H1 (cell line): ENCODE results near the gene GNAS. TPM values are rescaled to one million over a fixed set of nuclear protein-coding genes. Genes with fewer than 3 reads are reported as not detected.

ENCODE experiments used
- CTCF ChIA-PET: fragments of 300-600 bp; sonication (Branson Sonifier 250); formaldehyde crosslinking; loops from one replicate; lab custom pipeline; 2021; ENCODE audit not compliant: partially characterized antibody; lab: Charles Lee
- POLR2A ChIA-PET: fragments of 300-600 bp; sonication (Branson Sonifier 250); formaldehyde crosslinking; loops from one replicate; lab custom pipeline; 2021; ENCODE audit warnings: inconsistent platforms; ENCODE audit not compliant: partially characterized antibody; lab: Charles Lee
- DNase-seq, 2 experiments: peaks; one replicate each; pipeline versions ENCODE4 v3.0.0 to v3.0.0-alpha.2; 2010 to 2022; ENCODE audit warnings: low spot score in 2 of 2, low read depth in 1 of 2, mixed read lengths in 1 of 2
- FAIRE-seq: peaks from 2 replicates; lab custom pipeline; 2011; peaks lifted over from hg19 to GRCh38; lab: Jason Lieb, UNC
- H2AFZ ChIP-seq: 2 replicates; pipeline ENCODE4 v1.8.1; 2012; ENCODE audit warnings: low read length, inconsistent platforms
- H2AK5ac ChIP-seq: 2 replicates; pipeline ENCODE4 v1.6.1; 2013; ENCODE audit warnings: low read depth, low read length
- H2BK120ac ChIP-seq: replicated peaks from 2 replicates; pipeline ENCODE3; 2013; ENCODE audit warnings: low read depth, low read length, inconsistent platforms
- H2BK12ac ChIP-seq: 2 replicates; pipeline ENCODE4 v1.6.1; 2013; ENCODE audit warnings: low read depth, low read length
- H2BK15ac ChIP-seq: 2 replicates; pipeline ENCODE4 v1.6.1; 2013; ENCODE audit warnings: low read length
- H2BK20ac ChIP-seq: 2 replicates; pipeline ENCODE4 v1.6.1; 2013; ENCODE audit warnings: low read length
- H2BK5ac ChIP-seq: 2 replicates; pipeline ENCODE4 v1.6.1; 2013; ENCODE audit warnings: low read depth, low read length
- H3K14ac ChIP-seq: 2 replicates; pipeline ENCODE4 v1.6.1; 2013; ENCODE audit warnings: inconsistent platforms; ENCODE audit not compliant: insufficient read length
- H3K18ac ChIP-seq: 2 replicates; pipeline ENCODE4 v1.6.1; 2013; ENCODE audit warnings: low read length; ENCODE audit errors: extremely low read depth
- H3K23ac ChIP-seq: 2 replicates; pipeline ENCODE4 v1.6.1; 2013; ENCODE audit warnings: inconsistent platforms; ENCODE audit not compliant: insufficient read length
- H3K23me2 ChIP-seq: 2 replicates; pipeline ENCODE4 v1.6.1; 2013; ENCODE audit warnings: low read depth, low read length
- H3K27ac ChIP-seq: 2 replicates; pipeline ENCODE4 v1.6.1; 2011; ENCODE audit warnings: low read depth, low read length, inconsistent platforms
- H3K27me3 ChIP-seq, 4 experiments: replicated peaks in 1 of 4; 1 replicate in 1 of 4; 2 replicates in 3 of 4; pipeline versions ENCODE4 v1.6.1 to v1.8.1; 2011 to 2013; ENCODE audit warnings: low read length in 3 of 4, mild to moderate bottlenecking in 3 of 4, inconsistent platforms in 2 of 4, mixed read lengths in 2 of 4, moderate library complexity in 1 of 4; ENCODE audit not compliant: control insufficient read depth in 3 of 4, insufficient read depth in 3 of 4; ENCODE audit errors: extremely low read depth in 1 of 4
- H3K36me3 ChIP-seq, 4 experiments: 2 replicates each; pipeline versions ENCODE4 v1.6.1 to v1.8.1; 2011 to 2013; ENCODE audit warnings: mild to moderate bottlenecking in 4 of 4, low read length in 3 of 4, moderate library complexity in 2 of 4, control low read depth in 1 of 4, inconsistent platforms in 1 of 4; ENCODE audit not compliant: insufficient read depth in 4 of 4, control insufficient read depth in 2 of 4
- H3K4ac ChIP-seq: replicated peaks from 2 replicates; pipeline ENCODE3; 2013; ENCODE audit warnings: low read length, low read depth, mixed read lengths, inconsistent platforms; ENCODE audit not compliant: insufficient read length
- H3K4me1 ChIP-seq, 4 experiments: replicated peaks in 1 of 4; 1 replicate in 1 of 4; 2 replicates in 3 of 4; pipeline versions ENCODE4 v1.6.1 to v1.8.1; 2011 to 2013; ENCODE audit warnings: low read length in 3 of 4, inconsistent platforms in 2 of 4, mixed read lengths in 1 of 4; ENCODE audit not compliant: insufficient read depth in 4 of 4, control insufficient read depth in 3 of 4
- H3K4me2 ChIP-seq, 2 experiments: 2 replicates each; pipeline versions ENCODE4 v1.6.1 to v1.8.1; 2011 to 2013; ENCODE audit warnings: low read depth in 2 of 2, low read length in 2 of 2, control low read depth in 1 of 2, inconsistent platforms in 1 of 2, mild to moderate bottlenecking in 1 of 2; ENCODE audit not compliant: insufficient read depth in 1 of 2
- H3K4me3 ChIP-seq, 4 experiments: fragments of 200-600, 300-600 bp in 1 of 4; sonication (generic), shearing (Covaris generic), sonication (Bioruptor Twin) in 1 of 4; 2 replicates each; pipeline versions ENCODE4 v1.5.1 to v1.8.1; 2011 to 2016; ENCODE audit warnings: low read length in 4 of 4, low read depth in 3 of 4, control low read depth in 2 of 4, inconsistent platforms in 2 of 4, mild to moderate bottlenecking in 2 of 4, mixed read lengths in 1 of 4, moderate library complexity in 1 of 4; ENCODE audit not compliant: insufficient read depth in 2 of 4; ENCODE audit errors: extremely low read depth in 1 of 4
- H3K56ac ChIP-seq: replicated peaks from 2 replicates; pipeline ENCODE3; 2013; ENCODE audit warnings: low read depth, mild to moderate bottlenecking, mixed read lengths, low read length, inconsistent platforms; ENCODE audit not compliant: insufficient read length
- H3K79me1 ChIP-seq: 2 replicates; pipeline ENCODE4 v1.6.1; 2013; ENCODE audit warnings: low read depth, low read length, control low read depth
- H3K79me2 ChIP-seq, 2 experiments: 2 replicates each; pipeline versions ENCODE4 v1.6.1 to v1.8.1; 2012 to 2013; ENCODE audit warnings: low read length in 2 of 2, mild to moderate bottlenecking in 2 of 2, inconsistent platforms in 1 of 2; ENCODE audit not compliant: insufficient read depth in 2 of 2, control insufficient read depth in 1 of 2
- H3K9ac ChIP-seq, 4 experiments: replicated peaks in 1 of 4; 1 replicate in 1 of 4; 2 replicates in 3 of 4; pipeline versions ENCODE4 v1.6.1 to v1.8.1; 2011 to 2013; ENCODE audit warnings: low read depth in 3 of 4, low read length in 3 of 4, control low read depth in 2 of 4, mild to moderate bottlenecking in 2 of 4, moderate library complexity in 2 of 4, inconsistent platforms in 1 of 4; ENCODE audit errors: extremely low read depth in 1 of 4
- H3K9me3 ChIP-seq, 2 experiments: 2 replicates each; pipeline versions ENCODE4 v1.6.1 to v1.8.1; 2012 to 2013; ENCODE audit warnings: mild to moderate bottlenecking in 2 of 2, moderate library complexity in 2 of 2, control low read depth in 1 of 2, inconsistent platforms in 1 of 2, low read depth in 1 of 2, low read length in 1 of 2, mixed read lengths in 1 of 2; ENCODE audit not compliant: insufficient read depth in 2 of 2
- H4K20me1 ChIP-seq, 2 experiments: replicated peaks in 1 of 2; 2 replicates each; pipeline versions ENCODE3 to v1.8.1; 2011 to 2013; ENCODE audit warnings: inconsistent platforms in 2 of 2, low read length in 2 of 2, mild to moderate bottlenecking in 1 of 2; ENCODE audit not compliant: insufficient read depth in 2 of 2, control insufficient read depth in 1 of 2
- H4K5ac ChIP-seq: 2 replicates; pipeline ENCODE4 v1.6.1; 2013; ENCODE audit warnings: low read length, low read depth, mixed read lengths, inconsistent platforms; ENCODE audit not compliant: insufficient read length
- H4K8ac ChIP-seq: 2 replicates; pipeline ENCODE4 v1.8.0; 2013; ENCODE audit warnings: mild to moderate bottlenecking, moderate library complexity, low read length, inconsistent platforms; ENCODE audit not compliant: insufficient read depth; ENCODE audit errors: extremely low read depth
- H4K91ac ChIP-seq: replicated peaks from 2 replicates; pipeline ENCODE3; 2013; ENCODE audit warnings: low read length, mixed read lengths, inconsistent platforms; ENCODE audit not compliant: insufficient read length
- GTF2F1 ChIP-seq: IDR thresholded peaks from 2 replicates; pipeline ENCODE4 v1.6.1; 2012; ENCODE audit warnings: low read depth, low read length, improper control_type of control experiment, borderline replicate concordance
- SP4 ChIP-seq: IDR thresholded peaks from 2 replicates; pipeline ENCODE4 v1.6.1; 2012; ENCODE audit warnings: low read length, inconsistent platforms
- SUZ12 ChIP-seq: fragments of 200-600 bp; sonication (generic); IDR thresholded peaks from 2 replicates; pipeline ENCODE4 v1.6.1; 2012; ENCODE audit warnings: mild to moderate bottlenecking, inconsistent platforms, low read length, moderate library complexity, mixed read lengths
- WGBS, 2 experiments: shearing (Covaris generic) in 1 of 2; methylation state at CpG; one replicate each; pipeline versions ENCODE4 v1.1.6 to v1.1.7; 2013 to 2015; ENCODE audit warnings: low lambda C conversion rate in 2 of 2, mixed read lengths in 2 of 2, inconsistent platforms in 1 of 2, low coverage in 1 of 2, missing lambda C conversion rate in 1 of 2; ENCODE audit not compliant: insufficient replicate concordance in 2 of 2, insufficient coverage in 1 of 2, insufficient read length in 1 of 2; ENCODE audit errors: extremely low coverage in 1 of 2, missing lambda C conversion rate in 1 of 2; 5-methylcytosine and 5-hydroxymethylcytosine counted together
- polyA plus RNA-seq, 7 experiments: library from polyadenylated mRNA; depleted of rRNA in 3 of 7; stranded (reverse) in 5 of 7; unstranded in 2 of 7; fragments of >200 nt in 5 of 7; fragments of 200-250 nt in 2 of 7; gene quantifications; 1 replicate in 5 of 7; 2 replicates in 1 of 7; 4 replicates in 1 of 7; pipeline versions ENCODE4 v1.2.1 to v1.2.3, GENCODE V29; 2011 to 2013; ENCODE audit warnings: missing spikeins in 2 of 7, mixed read lengths in 2 of 7
- total RNA-seq: library from RNA; stranded (reverse); fragmentation: NEBNext Ultra II Directional; extraction: Animal tissue kit (Norgen Biotek cat#: 25700); gene quantifications from 2 replicates; pipeline ENCODE4 v1.2.1, GENCODE V29; 2021

Gene GNAS
- total and polyA plus RNA-seq, 2 of the 8 experiments (the other 6 are each of a cell fraction or from before 2014, with no cell fraction given) = 989 to 1,613 TPM

DNA sequence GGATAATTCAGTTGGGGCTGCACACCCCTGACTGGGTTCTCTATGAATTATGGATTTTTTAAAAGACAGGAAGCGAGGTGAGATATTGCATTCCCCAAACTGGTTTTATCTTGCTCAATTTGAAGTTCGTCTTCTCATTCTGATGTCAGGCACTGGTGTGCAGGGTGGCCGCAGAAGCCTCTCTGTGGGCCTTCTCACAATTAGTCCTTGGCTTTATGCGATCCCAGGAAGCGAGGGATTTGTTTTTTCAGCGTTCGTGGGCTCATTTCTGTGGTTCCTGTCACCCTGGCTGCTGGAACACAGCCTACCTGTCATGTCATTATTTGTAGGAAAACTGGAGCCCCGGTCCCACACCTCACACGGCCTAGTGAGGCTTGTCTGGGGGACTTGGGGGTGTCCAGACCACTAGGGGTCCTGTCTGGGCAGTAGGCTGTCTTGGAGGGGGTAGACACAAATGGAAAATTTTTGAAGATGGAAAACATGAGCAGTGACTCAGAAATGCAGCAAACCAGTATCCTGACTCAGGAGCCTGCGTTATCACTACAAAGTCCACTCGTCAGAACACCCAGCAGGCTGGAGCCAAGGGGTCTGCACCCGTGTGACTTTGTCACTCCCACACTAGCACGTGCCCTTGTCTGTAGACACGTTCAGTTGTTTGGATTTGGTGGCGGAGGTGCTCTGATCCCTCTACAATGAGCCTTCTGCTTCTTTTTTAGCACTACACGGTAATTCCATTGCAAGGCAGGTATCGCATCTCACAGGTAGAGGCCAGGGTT lies 44.1 kb upstream of the GNAS start:
- no peak overlapping the region for H3K9ac ChIP-seq
- 89% methylated on average over 17 of the region's 17 CpGs; no CpG with 5 or more reads in 1 of the 2 experiments for WGBS, 2 experiments

More for the DNA sequence above, 44.1 kb upstream of the GNAS start:
- H4K20me1 ChIP-seq = no peaks in the 10 kb centered on the region
- H3K4ac ChIP-seq = no peak overlapping the region
- no peak overlapping the region for H4K8ac ChIP-seq
- 0 out of 2 replicates have a peak overlapping the region, but pooled peaks have one; percentile 10 for H2AK5ac ChIP-seq
- H2AFZ ChIP-seq = no peak overlapping the region
- no peak overlapping the region for H3K4me2 ChIP-seq
- no peak overlapping the region for H3K4me3 ChIP-seq
- ChIA-PET POLR2A (no interaction called here), CTCF (no interaction called here)
- H3K18ac ChIP-seq = no peak overlapping the region
- no peak overlapping the region for H4K91ac ChIP-seq
- no peak for TF ChIP-seq SUZ12
- no peak for TF ChIP-seq GTF2F1
- TF ChIP-seq SP4 = no peak
- no peak overlapping the region for H2BK15ac ChIP-seq
- no peaks in the 10 kb centered on the region for H3K79me2 ChIP-seq
- no peak for DNase-seq
- H2BK5ac ChIP-seq = no peak overlapping the region
- no peak overlapping the region for H3K56ac ChIP-seq
- H2BK120ac ChIP-seq = no peak overlapping the region
- no peaks in the 10 kb centered on the region; a peak in 1 of 8 replicates for H3K36me3 ChIP-seq
- no peak overlapping the region for H3K23ac ChIP-seq
- no peaks in the 10 kb centered on the region for H3K23me2 ChIP-seq
- H3K14ac ChIP-seq = no peak overlapping the region
- no peaks in the 10 kb centered on the region; a peak in 1 of 7 replicates for H3K4me1 ChIP-seq
- H2BK12ac ChIP-seq = peak overlapping the region; percentile 60; the same call in 1 of the 2 replicates
- H4K5ac ChIP-seq = no peak overlapping the region
- no peaks in the 10 kb centered on the region for H3K9me3 ChIP-seq
- H2BK20ac ChIP-seq = no peak overlapping the region
- H3K27ac ChIP-seq = no peak overlapping the region
- H3K27me3 ChIP-seq = no peaks in the 10 kb centered on the region
- no peak for FAIRE-seq
- H3K79me1 ChIP-seq = no peaks in the 10 kb centered on the region
